T47D (cell line): Measurements from ENCODE around the gene NLRP1.

Source experiments
- DNase-seq, 2 experiments: peaks; one replicate each; pipeline versions ENCODE4 v3.0.0 to v3.0.0-alpha.2; 2011 to 2012; ENCODE audit warnings: low read depth in 1 of 2, low spot score in 1 of 2
- JUND ChIP-seq: IDR thresholded peaks from 2 replicates; pipeline ENCODE4 v1.6.1; 2012; ENCODE audit warnings: low read depth
- in situ Hi-C: cut with HindIII; loops from 2 replicates; pipeline ENCODE4 v1.10.0; 2016; ENCODE audit warnings: low sequenced_read_pairs, low pct_unique_long_range_greater_than_20kb

NLRP1 gene

GRCh38 chr17:5492970-5493369 lies 91.3 kb downstream of the NLRP1 start:
- in situ Hi-C loops, result no loop called here
- no peak for TF ChIP-seq JUND
- DNase-seq, result no peak

- no peak for TF ChIP-seq JUND
- DNase-seq, result no peak
- in situ Hi-C loops, result no loop called here
These were observed 95.6 kb downstream of the NLRP1 start for GRCh38 chr17:5488752-5489151.

GRCh38 chr17:5486206-5487124 lies 97.8 kb downstream of the NLRP1 start, which contains the start of gene MIS12:
TSS of gene MIS12 (plus strand) at chr17:5486566. CDS start at chr17:5488863, 2,297 bp downstream.
- in situ Hi-C loops, result no loop called here
- peak; percentile 97 to 99 for DNase-seq
- TF ChIP-seq JUND, result no peak

GRCh38 chr17:5485270-5486205 lies 98.8 kb downstream of the NLRP1 start, which contains the start of gene DERL2:
TSS of gene DERL2 (minus strand) at chr17:5486178. CDS start at chr17:5486161, 17 bp downstream.
- in situ Hi-C loops, result no loop called here
- TF ChIP-seq JUND, result no peak
- peak in 1 of 2 experiments; percentile 5 for DNase-seq

GRCh38 chr17:5481451-5481850 lies 102.9 kb downstream of the NLRP1 start:
- TF ChIP-seq JUND, result no peak
- in situ Hi-C loops, result no loop called here
- DNase-seq, result no peak

- TF ChIP-seq JUND, result no peak
- in situ Hi-C loops, result no loop called here
- DNase-seq, result no peak
These were observed 103.3 kb downstream of the NLRP1 start for GRCh38 chr17:5480962-5481361.

- DNase-seq, result no peak
- TF ChIP-seq JUND, result no peak
- in situ Hi-C loops, result no loop called here
These were observed 105.3 kb downstream of the NLRP1 start for GRCh38 chr17:5478992-5479391.

- DNase-seq, result no peak
- in situ Hi-C loops, result no loop called here
- TF ChIP-seq JUND, result no peak
These were observed 110.4 kb downstream of the NLRP1 start for GRCh38 chr17:5473906-5474305.

GRCh38 chr17:5472511-5472910 lies 111.8 kb downstream of the NLRP1 start:
- in situ Hi-C loops, result no loop called here
- TF ChIP-seq JUND, result no peak
- DNase-seq, result peak in 1 of 2 experiments; percentile 10

- no peak for TF ChIP-seq JUND
- in situ Hi-C loops, result no loop called here
- DNase-seq, result no peak
These were observed 116.2 kb downstream of the NLRP1 start for GRCh38 chr17:5468075-5468473.

GRCh38 chr17:5467416-5467815 lies 116.9 kb downstream of the NLRP1 start:
- in situ Hi-C loops, result no loop called here
- no peak for TF ChIP-seq JUND
- DNase-seq, result no peak

GRCh38 chr17:5466295-5466694 lies 118.0 kb downstream of the NLRP1 start:
- in situ Hi-C loops, result no loop called here
- no peak for TF ChIP-seq JUND
- no peak for DNase-seq
